Adrenal gland (tissue), 5 donors: ENCODE measurements around the gene PDLIM5.

Experiments used
- POLR2A ChIP-seq, 2 donors: fragments of 450-650 bp; IDR thresholded peaks; one replicate each; pipeline ENCODE4 v1.6.1; 2017; ENCODE audit warnings: antibody characterized with exemption in 2 of 2, mild to moderate bottlenecking in 2 of 2, moderate library complexity in 1 of 2
- TF ChIP-seq, protein P1 (sequence below), 6 experiments: fragments of 450-650 bp in 4 of 6; fragments of 200-600 bp in 2 of 6; sonication (generic) in 1 of 6; IDR thresholded peaks; 1 replicate in 5 of 6; 2 replicates in 1 of 6; pipeline versions ENCODE4 v1.5.1 to v1.8.0; 2016 to 2021; ENCODE audit warnings: antibody characterized with exemption in 6 of 6, mild to moderate bottlenecking in 2 of 6, moderate library complexity in 1 of 6
- donor health status: DM: no; HTN: no; CAD: no.

DNA sequence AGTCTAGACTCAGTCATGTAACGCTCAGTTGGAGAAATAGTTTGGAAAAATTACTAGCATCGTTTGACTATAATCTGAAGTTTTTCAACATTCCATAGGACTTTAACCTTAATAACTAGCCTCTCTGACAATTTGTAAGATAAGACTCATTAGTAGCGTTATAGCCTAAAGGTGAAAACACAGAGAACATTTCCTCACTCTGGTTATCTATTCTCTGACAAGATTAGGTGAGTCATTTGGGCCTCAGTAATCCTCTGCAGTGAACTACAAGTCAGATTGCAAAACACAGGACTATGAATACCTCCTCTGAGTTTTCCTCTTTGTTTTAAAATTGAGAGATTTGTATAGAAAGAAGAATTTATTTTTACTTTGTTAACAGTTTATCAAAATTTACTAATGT lies 31.8 kb upstream of the PDLIM5 start:
- TF ChIP-seq, protein P1, sequence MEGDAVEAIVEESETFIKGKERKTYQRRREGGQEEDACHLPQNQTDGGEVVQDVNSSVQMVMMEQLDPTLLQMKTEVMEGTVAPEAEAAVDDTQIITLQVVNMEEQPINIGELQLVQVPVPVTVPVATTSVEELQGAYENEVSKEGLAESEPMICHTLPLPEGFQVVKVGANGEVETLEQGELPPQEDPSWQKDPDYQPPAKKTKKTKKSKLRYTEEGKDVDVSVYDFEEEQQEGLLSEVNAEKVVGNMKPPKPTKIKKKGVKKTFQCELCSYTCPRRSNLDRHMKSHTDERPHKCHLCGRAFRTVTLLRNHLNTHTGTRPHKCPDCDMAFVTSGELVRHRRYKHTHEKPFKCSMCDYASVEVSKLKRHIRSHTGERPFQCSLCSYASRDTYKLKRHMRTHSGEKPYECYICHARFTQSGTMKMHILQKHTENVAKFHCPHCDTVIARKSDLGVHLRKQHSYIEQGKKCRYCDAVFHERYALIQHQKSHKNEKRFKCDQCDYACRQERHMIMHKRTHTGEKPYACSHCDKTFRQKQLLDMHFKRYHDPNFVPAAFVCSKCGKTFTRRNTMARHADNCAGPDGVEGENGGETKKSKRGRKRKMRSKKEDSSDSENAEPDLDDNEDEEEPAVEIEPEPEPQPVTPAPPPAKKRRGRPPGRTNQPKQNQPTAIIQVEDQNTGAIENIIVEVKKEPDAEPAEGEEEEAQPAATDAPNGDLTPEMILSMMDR (IDR thresholded peaks at IDR 0.05) = no peak
- no peak for TF ChIP-seq POLR2A (IDR thresholded peaks at IDR 0.05)
